Measurements from ENCODE around the gene KCNJ15. TPM values are rescaled to one million over a fixed set of nuclear protein-coding genes. Genes with fewer than 3 reads are reported as not detected.
A peak's percentile ranks its signal among the peaks of the same experiment; 100 is the strongest.

Gene KCNJ15
- total and polyA plus RNA-seq, 2 experiments from 2014 or later = not detected

DNA sequence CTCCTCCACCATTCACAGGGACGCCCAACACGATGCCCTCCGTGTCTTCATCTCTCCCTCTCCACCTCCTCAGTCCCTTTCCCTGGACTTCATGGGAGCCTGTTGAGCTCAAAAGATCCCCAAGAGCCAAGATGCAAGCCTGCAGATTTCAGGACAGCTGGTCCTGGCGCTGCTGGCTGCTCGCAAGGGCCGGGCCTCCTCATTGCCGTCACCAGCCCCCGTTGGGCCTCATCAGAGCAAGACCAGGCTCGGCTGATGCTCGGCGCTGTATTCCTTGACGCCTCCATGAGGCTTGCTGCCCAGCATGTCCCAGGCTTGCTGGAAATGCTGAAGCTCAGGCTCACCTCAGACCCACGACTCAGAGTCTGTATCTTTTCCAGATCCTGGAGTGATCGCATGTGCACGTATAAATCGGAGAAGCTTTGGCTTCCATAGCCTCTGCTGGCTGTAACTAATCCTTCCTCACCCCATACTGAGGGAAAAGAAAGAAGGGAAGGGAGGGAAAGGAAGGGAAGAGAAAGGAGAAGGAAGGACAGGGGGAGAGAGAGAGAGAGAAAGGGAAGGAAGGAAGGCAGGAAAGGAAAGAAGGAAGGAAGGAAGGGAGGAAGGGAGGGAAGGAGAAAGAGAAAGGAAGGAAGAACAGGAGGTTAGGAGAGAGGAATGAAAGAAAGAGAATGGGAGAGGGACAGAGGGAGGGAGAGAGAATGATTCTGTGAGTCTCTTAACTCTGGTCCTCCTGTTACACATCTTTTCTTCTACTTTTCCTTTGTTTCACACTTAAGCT lies 94.6 kb downstream of the KCNJ15 start:
- Histone ChIP-seq H3K27ac (ENCODE audit: low read depth) (no peak overlapping the region), H3K4me2 (peak overlapping the region; percentile 38; the same call in 1 of the 2 replicates), H4K20me1 (replicated peaks; ENCODE audit: insufficient read depth) (no peaks in the 10 kb centered on the region), H3K9me2 (ENCODE audit: insufficient read depth) (no peaks in the 10 kb centered on the region), H3K27me3 (ENCODE audit: insufficient read depth) (peaks cover 4% of the 10 kb centered on the region; the same call in 1 of the 2 replicates), H3K36me3 (ENCODE audit: insufficient read depth) (no peaks in the 10 kb centered on the region), H2AFZ (no peak overlapping the region), H3K4me3 (no peak overlapping the region), H3K4me1 (ENCODE audit: insufficient read depth) (peaks cover 10% of the 10 kb centered on the region; the same call in 1 of the 2 replicates), H3K79me2 (replicated peaks; ENCODE audit: insufficient read depth) (no peaks in the 10 kb centered on the region), H3F3A (replicated peaks; ENCODE audit: low read depth) (no peaks in the 10 kb centered on the region)
- ATAC-seq (peak; percentile 12; the same call in 2 of the 3 replicates), DNase-seq (ENCODE audit: low spot score) (no peak)
- no peaks in the 10 kb centered on the region; the same call in 2 of the 3 replicates for H3K9me3 Mint-ChIP-seq
- no peaks in the 10 kb centered on the region; the same call in 2 of the 3 replicates for H3K36me3 Mint-ChIP-seq (ENCODE audit: low read depth)
- peaks cover 23% of the 10 kb centered on the region for H3K27me3 Mint-ChIP-seq (ENCODE audit: insufficient read depth, low read depth, poor library complexity)
- TF ChIP-seq JUNB (IDR thresholded peaks at IDR 0.05; ENCODE audit: unreplicated experiment) (no peak), EZH2phosphoT487 (IDR thresholded peaks at IDR 0.05; ENCODE audit: unreplicated experiment) (no peak), STAT1 (IDR thresholded peaks at IDR 0.05; ENCODE audit: unreplicated experiment) (no peak), POLR2AphosphoS5 (IDR thresholded peaks at IDR 0.05; ENCODE audit: low read depth) (no peak), NANOG (IDR thresholded peaks at IDR 0.05; ENCODE audit: borderline replicate concordance) (no peak), CREB1 (CRISPR knock-in tag; IDR thresholded peaks at IDR 0.05; ENCODE audit: low read depth) (no peak), EZH2 (IDR thresholded peaks at IDR 0.05; ENCODE audit: low read depth, unreplicated experiment) (no peak), ZNF331 (CRISPR knock-in tag; IDR thresholded peaks at IDR 0.05; ENCODE audit: low read depth) (no peak), ZNF114 (CRISPR knock-in tag; IDR thresholded peaks at IDR 0.05) (no peak)
- TF ChIP-seq, protein P1, sequence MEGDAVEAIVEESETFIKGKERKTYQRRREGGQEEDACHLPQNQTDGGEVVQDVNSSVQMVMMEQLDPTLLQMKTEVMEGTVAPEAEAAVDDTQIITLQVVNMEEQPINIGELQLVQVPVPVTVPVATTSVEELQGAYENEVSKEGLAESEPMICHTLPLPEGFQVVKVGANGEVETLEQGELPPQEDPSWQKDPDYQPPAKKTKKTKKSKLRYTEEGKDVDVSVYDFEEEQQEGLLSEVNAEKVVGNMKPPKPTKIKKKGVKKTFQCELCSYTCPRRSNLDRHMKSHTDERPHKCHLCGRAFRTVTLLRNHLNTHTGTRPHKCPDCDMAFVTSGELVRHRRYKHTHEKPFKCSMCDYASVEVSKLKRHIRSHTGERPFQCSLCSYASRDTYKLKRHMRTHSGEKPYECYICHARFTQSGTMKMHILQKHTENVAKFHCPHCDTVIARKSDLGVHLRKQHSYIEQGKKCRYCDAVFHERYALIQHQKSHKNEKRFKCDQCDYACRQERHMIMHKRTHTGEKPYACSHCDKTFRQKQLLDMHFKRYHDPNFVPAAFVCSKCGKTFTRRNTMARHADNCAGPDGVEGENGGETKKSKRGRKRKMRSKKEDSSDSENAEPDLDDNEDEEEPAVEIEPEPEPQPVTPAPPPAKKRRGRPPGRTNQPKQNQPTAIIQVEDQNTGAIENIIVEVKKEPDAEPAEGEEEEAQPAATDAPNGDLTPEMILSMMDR (conservative IDR thresholded peaks at IDR 0.05; ENCODE audit: low read depth in 2 of 2) = no peak
- TF ChIP-seq, protein P2, sequence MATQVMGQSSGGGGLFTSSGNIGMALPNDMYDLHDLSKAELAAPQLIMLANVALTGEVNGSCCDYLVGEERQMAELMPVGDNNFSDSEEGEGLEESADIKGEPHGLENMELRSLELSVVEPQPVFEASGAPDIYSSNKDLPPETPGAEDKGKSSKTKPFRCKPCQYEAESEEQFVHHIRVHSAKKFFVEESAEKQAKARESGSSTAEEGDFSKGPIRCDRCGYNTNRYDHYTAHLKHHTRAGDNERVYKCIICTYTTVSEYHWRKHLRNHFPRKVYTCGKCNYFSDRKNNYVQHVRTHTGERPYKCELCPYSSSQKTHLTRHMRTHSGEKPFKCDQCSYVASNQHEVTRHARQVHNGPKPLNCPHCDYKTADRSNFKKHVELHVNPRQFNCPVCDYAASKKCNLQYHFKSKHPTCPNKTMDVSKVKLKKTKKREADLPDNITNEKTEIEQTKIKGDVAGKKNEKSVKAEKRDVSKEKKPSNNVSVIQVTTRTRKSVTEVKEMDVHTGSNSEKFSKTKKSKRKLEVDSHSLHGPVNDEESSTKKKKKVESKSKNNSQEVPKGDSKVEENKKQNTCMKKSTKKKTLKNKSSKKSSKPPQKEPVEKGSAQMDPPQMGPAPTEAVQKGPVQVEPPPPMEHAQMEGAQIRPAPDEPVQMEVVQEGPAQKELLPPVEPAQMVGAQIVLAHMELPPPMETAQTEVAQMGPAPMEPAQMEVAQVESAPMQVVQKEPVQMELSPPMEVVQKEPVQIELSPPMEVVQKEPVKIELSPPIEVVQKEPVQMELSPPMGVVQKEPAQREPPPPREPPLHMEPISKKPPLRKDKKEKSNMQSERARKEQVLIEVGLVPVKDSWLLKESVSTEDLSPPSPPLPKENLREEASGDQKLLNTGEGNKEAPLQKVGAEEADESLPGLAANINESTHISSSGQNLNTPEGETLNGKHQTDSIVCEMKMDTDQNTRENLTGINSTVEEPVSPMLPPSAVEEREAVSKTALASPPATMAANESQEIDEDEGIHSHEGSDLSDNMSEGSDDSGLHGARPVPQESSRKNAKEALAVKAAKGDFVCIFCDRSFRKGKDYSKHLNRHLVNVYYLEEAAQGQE (IDR thresholded peaks at IDR 0.05; ENCODE audit: unreplicated experiment) = no peak
- TF ChIP-seq, protein P3, sequence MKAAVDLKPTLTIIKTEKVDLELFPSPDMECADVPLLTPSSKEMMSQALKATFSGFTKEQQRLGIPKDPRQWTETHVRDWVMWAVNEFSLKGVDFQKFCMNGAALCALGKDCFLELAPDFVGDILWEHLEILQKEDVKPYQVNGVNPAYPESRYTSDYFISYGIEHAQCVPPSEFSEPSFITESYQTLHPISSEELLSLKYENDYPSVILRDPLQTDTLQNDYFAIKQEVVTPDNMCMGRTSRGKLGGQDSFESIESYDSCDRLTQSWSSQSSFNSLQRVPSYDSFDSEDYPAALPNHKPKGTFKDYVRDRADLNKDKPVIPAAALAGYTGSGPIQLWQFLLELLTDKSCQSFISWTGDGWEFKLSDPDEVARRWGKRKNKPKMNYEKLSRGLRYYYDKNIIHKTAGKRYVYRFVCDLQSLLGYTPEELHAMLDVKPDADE (IDR thresholded peaks at IDR 0.05) = no peak
- TF ChIP-seq, protein P4, sequence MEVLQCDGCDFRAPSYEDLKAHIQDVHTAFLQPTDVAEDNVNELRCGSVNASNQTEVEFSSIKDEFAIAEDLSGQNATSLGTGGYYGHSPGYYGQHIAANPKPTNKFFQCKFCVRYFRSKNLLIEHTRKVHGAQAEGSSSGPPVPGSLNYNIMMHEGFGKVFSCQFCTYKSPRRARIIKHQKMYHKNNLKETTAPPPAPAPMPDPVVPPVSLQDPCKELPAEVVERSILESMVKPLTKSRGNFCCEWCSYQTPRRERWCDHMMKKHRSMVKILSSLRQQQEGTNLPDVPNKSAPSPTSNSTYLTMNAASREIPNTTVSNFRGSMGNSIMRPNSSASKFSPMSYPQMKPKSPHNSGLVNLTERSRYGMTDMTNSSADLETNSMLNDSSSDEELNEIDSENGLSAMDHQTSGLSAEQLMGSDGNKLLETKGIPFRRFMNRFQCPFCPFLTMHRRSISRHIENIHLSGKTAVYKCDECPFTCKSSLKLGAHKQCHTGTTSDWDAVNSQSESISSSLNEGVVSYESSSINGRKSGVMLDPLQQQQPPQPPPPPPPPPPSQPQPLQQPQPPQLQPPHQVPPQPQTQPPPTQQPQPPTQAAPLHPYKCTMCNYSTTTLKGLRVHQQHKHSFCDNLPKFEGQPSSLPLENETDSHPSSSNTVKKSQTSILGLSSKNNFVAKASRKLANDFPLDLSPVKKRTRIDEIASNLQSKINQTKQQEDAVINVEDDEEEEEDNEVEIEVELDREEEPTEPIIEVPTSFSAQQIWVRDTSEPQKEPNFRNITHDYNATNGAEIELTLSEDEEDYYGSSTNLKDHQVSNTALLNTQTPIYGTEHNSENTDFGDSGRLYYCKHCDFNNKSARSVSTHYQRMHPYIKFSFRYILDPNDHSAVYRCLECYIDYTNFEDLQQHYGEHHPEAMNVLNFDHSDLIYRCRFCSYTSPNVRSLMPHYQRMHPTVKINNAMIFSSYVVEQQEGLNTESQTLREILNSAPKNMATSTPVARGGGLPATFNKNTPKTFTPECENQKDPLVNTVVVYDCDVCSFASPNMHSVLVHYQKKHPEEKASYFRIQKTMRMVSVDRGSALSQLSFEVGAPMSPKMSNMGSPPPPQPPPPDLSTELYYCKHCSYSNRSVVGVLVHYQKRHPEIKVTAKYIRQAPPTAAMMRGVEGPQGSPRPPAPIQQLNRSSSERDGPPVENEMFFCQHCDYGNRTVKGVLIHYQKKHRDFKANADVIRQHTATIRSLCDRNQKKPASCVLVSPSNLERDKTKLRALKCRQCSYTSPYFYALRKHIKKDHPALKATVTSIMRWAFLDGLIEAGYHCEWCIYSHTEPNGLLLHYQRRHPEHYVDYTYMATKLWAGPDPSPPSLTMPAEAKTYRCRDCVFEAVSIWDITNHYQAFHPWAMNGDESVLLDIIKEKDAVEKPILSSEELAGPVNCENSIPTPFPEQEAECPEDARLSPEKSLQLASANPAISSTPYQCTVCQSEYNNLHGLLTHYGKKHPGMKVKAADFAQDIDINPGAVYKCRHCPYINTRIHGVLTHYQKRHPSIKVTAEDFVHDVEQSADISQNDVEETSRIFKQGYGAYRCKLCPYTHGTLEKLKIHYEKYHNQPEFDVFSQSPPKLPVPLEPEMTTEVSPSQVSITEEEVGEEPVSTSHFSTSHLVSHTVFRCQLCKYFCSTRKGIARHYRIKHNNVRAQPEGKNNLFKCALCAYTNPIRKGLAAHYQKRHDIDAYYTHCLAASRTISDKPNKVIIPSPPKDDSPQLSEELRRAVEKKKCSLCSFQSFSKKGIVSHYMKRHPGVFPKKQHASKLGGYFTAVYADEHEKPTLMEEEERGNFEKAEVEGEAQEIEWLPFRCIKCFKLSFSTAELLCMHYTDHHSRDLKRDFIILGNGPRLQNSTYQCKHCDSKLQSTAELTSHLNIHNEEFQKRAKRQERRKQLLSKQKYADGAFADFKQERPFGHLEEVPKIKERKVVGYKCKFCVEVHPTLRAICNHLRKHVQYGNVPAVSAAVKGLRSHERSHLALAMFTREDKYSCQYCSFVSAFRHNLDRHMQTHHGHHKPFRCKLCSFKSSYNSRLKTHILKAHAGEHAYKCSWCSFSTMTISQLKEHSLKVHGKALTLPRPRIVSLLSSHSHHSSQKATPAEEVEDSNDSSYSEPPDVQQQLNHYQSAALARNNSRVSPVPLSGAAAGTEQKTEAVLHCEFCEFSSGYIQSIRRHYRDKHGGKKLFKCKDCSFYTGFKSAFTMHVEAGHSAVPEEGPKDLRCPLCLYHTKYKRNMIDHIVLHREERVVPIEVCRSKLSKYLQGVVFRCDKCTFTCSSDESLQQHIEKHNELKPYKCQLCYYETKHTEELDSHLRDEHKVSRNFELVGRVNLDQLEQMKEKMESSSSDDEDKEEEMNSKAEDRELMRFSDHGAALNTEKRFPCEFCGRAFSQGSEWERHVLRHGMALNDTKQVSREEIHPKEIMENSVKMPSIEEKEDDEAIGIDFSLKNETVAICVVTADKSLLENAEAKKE (CRISPR knock-in tag; IDR thresholded peaks at IDR 0.05) = no peak
- no peak overlapping the region for H3K4me3 Mint-ChIP-seq
- no peak overlapping the region for H3K27ac Mint-ChIP-seq
- peaks cover 28% of the 10 kb centered on the region for H3K4me1 Mint-ChIP-seq

All from GM23338 (cell line).